SH-SY5Y (cell line): ENCODE data around the gene JOSD2.

Experiments
- GATA2 ChIP-seq: IDR thresholded peaks from 2 replicates; pipeline ENCODE4 v1.6.1; 2011; ENCODE audit warnings: mild to moderate bottlenecking, low read depth, low read length
- GATA3 ChIP-seq: IDR thresholded peaks from 2 replicates; pipeline ENCODE4 v1.6.1; 2011; ENCODE audit warnings: low read depth, mild to moderate bottlenecking, low read length, moderate library complexity

DNA sequence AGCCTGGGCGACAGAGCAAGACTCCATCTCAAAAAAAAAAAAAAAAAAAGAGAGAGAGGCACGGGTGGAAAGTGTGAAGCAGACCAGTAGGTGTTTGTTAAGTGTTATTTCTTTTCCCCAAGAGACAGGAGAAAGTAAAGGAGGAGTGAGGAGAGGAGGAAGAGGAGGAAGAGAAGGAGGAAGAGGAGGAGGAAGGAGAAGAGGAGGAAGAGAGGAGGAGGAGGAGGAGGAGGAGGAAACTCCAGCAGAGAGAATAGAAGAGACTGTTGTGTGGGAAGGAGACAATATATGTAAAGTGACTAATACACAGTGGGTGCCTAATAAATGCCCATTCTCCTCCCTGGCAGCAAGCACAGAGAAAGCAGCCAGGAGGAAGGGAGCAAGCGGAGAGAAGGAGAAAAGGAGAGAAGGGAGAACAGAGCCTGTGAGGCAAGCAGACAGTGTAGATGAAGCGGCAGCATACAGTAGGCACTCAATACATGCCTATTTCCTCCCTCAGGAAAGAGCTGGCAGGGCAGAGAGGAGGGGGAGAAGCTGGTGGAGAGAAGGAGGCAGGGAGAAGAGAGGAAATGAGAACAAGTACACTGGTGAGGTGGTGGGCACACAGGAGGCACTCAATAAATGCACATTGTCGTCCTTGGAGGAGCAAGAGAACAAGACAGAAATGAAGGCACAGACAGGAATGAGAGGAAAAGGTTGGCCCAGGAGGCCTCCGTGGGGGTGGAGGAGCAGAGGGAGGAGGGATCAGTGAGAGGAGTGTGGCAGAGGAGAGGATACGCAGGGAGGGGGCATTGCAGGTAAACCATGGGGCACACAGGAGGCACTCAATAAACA, 16.6 kb downstream of the JOSD2 start:
- TF ChIP-seq GATA3 (no peak), GATA2 (no peak)
